Stimulated activated naive CD8-positive, alpha-beta T cell treated with anti-CD3 and anti-CD28 coated beads, Interleukin-15, amount 100 ng/mL, for 72 hours (primary cell): ENCODE data around the gene PLCB4.
A peak's percentile ranks its signal among the peaks of the same experiment; 100 is the strongest.

ENCODE experiments used
- ATAC-seq: fragments of 150-1000 bp; cut with Tn5 transposase; 2 replicates; pipeline ENCODE4 v1.10.0; 2021; ENCODE audit warnings: mild to moderate bottlenecking, moderate library complexity
- DNase-seq, 2 donors: peaks; one replicate each; pipeline ENCODE4 v3.0.0; 2021 to 2022
- H3K27ac Mint-ChIP-seq, 2 donors: one replicate each; pipeline ENCODE4 v1.8.0; 2022; ENCODE audit warnings: mild to moderate bottlenecking in 2 of 2, mixed read lengths in 2 of 2, moderate library complexity in 2 of 2
- H3K27me3 Mint-ChIP-seq: one replicate; pipeline ENCODE4 v1.8.0; 2022; ENCODE audit warnings: mixed read lengths
- H3K4me1 Mint-ChIP-seq: one replicate; pipeline ENCODE4 v1.8.0; 2022; ENCODE audit warnings: mild to moderate bottlenecking, mixed read lengths
- H3K4me3 Mint-ChIP-seq, 2 donors: one replicate each; pipeline ENCODE4 v1.8.0; 2022; ENCODE audit warnings: mild to moderate bottlenecking in 2 of 2, mixed read lengths in 2 of 2, moderate library complexity in 1 of 2
- H3K9me3 Mint-ChIP-seq, 2 donors: one replicate each; pipeline ENCODE4 v1.8.0; 2022; ENCODE audit warnings: mixed read lengths in 2 of 2

PLCB4 gene

GRCh38 chr20:9293145-9293544, 224.3 kb downstream of the PLCB4 start:
- no peak overlapping the region for H3K27ac Mint-ChIP-seq
- ATAC-seq (no peak), DNase-seq (no peak)
- no peak overlapping the region for H3K4me3 Mint-ChIP-seq
- H3K27me3 Mint-ChIP-seq: no peaks in the 10 kb centered on the region
- H3K4me1 Mint-ChIP-seq: no peaks in the 10 kb centered on the region
- peaks cover 4 to 6% of the 10 kb centered on the region in 2 donors for H3K9me3 Mint-ChIP-seq

GRCh38 chr20:9294041-9294440, 225.2 kb downstream of the PLCB4 start:
- no peaks in the 10 kb centered on the region for H3K4me1 Mint-ChIP-seq
- no peak overlapping the region for H3K27ac Mint-ChIP-seq
- ATAC-seq: no peak
- H3K9me3 Mint-ChIP-seq: no peaks in the 10 kb centered on the region
- DNase-seq: no peak
- H3K27me3 Mint-ChIP-seq: no peaks in the 10 kb centered on the region
- H3K4me3 Mint-ChIP-seq: no peak overlapping the region

DNA sequence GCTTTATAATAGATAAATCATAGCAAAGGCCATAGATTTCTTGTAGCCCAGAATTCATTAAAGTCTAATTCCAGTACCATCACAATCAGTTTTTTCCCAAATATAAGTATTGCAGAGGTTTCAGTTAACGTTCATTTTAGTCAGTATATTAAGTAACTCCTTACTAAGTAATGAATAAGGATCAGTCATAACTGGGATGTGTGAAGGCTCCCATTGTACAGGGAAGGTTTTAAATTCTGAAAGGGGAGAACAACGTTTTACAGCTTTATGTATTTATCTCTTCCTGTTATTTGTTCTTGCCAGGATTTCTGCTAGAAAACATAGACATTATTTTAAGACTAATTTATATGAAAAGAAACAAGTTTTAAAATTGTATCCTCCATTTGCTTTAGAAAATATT, 230.0 kb downstream of the PLCB4 start:
- ATAC-seq (no peak), DNase-seq (no peak)
- H3K4me1 Mint-ChIP-seq: no peaks in the 10 kb centered on the region
- H3K27me3 Mint-ChIP-seq: no peaks in the 10 kb centered on the region
- no peak overlapping the region for H3K4me3 Mint-ChIP-seq
- no peak overlapping the region for H3K27ac Mint-ChIP-seq
- no peaks in the 10 kb centered on the region for H3K9me3 Mint-ChIP-seq

- ATAC-seq: no peak
- H3K4me1 Mint-ChIP-seq: no peaks in the 10 kb centered on the region
- H3K27ac Mint-ChIP-seq: no peak overlapping the region
- no peak overlapping the region for H3K4me3 Mint-ChIP-seq
- no peak for DNase-seq
- H3K27me3 Mint-ChIP-seq: no peaks in the 10 kb centered on the region
- H3K9me3 Mint-ChIP-seq: no peaks in the 10 kb centered on the region
Observed at GRCh38 chr20:9300080-9300479, 231.2 kb downstream of the PLCB4 start.

GRCh38 chr20:9300534-9300933, 231.6 kb downstream of the PLCB4 start:
- no peaks in the 10 kb centered on the region for H3K4me1 Mint-ChIP-seq
- H3K27ac Mint-ChIP-seq: no peak overlapping the region
- DNase-seq: no peak
- H3K4me3 Mint-ChIP-seq: no peak overlapping the region
- no peaks in the 10 kb centered on the region for H3K9me3 Mint-ChIP-seq
- ATAC-seq: no peak
- no peaks in the 10 kb centered on the region for H3K27me3 Mint-ChIP-seq

DNA sequence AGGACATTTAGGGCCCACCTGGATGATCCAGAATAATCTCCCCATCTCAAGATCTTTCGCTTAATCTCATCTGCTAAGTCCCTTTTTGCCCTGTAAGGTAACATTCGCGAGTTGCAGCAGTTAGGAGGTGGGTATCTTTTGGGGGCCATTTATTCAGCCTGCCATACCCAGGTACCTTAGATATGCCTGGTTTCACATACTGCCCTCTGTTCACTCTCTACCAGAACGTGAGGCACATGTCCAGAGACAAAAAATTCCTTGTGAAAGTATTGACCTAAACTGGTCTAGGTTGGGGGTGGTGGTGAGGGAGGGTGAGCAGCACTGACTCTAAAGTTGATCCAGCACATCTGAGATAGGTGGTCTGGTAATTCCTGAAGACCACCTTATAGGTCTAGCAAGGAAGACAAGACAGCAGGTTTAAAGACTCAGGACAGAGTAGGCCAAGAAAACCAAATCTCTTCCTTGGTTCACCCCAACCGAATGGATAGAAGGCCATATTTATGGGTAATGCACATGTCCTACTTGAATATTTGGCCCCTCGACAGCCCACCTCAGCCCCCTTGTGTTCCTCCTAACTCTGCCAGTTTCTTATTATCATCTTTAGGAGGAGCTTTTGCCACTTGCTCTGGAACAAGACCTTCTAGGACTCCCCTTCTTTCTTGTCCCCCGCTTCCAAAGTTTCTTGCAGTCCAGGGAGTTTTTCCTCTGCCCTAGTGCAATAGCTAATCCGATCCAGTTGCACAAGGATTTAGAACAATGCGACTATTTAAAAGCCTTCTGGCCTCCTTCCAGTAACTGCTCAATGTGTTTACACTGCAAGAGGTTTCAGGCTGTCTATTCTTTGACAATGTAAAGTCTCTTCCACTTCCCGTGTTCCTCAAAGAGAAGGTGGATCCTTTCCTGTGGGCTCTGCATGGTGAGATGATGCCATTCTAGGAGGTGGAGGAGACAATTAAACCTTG, 232.5 kb downstream of the PLCB4 start:
- H3K27me3 Mint-ChIP-seq: no peaks in the 10 kb centered on the region
- H3K27ac Mint-ChIP-seq: no peak overlapping the region
- no peaks in the 10 kb centered on the region for H3K9me3 Mint-ChIP-seq
- ATAC-seq (no peak), DNase-seq (no peak)
- no peak overlapping the region for H3K4me3 Mint-ChIP-seq
- H3K4me1 Mint-ChIP-seq: no peaks in the 10 kb centered on the region

DNA sequence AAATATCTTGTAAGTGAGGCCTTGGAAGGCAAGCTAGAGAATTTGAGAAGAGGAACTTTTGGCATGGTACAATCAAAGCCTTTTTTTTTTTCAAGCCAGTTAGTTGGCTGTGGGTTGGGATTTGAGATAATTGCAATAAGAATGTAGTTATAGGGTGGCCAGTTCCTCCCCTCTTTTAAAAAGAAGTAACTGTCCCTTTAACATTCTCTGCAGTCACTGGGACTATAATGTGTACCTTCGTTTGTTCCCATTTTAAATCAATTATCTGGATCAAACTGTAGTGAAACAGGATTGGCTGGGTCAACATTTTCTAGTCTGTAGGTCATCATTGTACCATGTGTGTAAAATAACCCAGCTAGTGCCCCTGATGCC, 233.2 kb downstream of the PLCB4 start:
- Mint-ChIP-seq H3K4me1 (no peaks in the 10 kb centered on the region), H3K9me3 (no peaks in the 10 kb centered on the region), H3K27me3 (no peaks in the 10 kb centered on the region), H3K27ac (no peak overlapping the region), H3K4me3 (no peak overlapping the region)
- DNase-seq (no peak), ATAC-seq (no peak)

GRCh38 chr20:9306521-9306920, 237.6 kb downstream of the PLCB4 start:
- Mint-ChIP-seq H3K4me1 (no peaks in the 10 kb centered on the region), H3K27me3 (no peaks in the 10 kb centered on the region), H3K9me3 (no peaks in the 10 kb centered on the region), H3K4me3 (no peak overlapping the region), H3K27ac (no peak overlapping the region)
- ATAC-seq (no peak), DNase-seq (no peak)

GRCh38 chr20:9308056-9308455, 239.2 kb downstream of the PLCB4 start:
- Mint-ChIP-seq H3K9me3 (no peaks in the 10 kb centered on the region), H3K4me3 (no peak overlapping the region), H3K27me3 (no peaks in the 10 kb centered on the region), H3K27ac (no peak overlapping the region), H3K4me1 (no peaks in the 10 kb centered on the region)
- no peak for DNase-seq
- no peak for ATAC-seq

- ATAC-seq: no peak
- no peaks in the 10 kb centered on the region for H3K27me3 Mint-ChIP-seq
- H3K27ac Mint-ChIP-seq: no peak overlapping the region
- no peak overlapping the region for H3K4me3 Mint-ChIP-seq
- H3K9me3 Mint-ChIP-seq: peaks cover 0 to 3% of the 10 kb centered on the region in 2 donors
- H3K4me1 Mint-ChIP-seq: no peaks in the 10 kb centered on the region
- DNase-seq: no peak
Observed at GRCh38 chr20:9311132-9311531, 242.2 kb downstream of the PLCB4 start.

DNA sequence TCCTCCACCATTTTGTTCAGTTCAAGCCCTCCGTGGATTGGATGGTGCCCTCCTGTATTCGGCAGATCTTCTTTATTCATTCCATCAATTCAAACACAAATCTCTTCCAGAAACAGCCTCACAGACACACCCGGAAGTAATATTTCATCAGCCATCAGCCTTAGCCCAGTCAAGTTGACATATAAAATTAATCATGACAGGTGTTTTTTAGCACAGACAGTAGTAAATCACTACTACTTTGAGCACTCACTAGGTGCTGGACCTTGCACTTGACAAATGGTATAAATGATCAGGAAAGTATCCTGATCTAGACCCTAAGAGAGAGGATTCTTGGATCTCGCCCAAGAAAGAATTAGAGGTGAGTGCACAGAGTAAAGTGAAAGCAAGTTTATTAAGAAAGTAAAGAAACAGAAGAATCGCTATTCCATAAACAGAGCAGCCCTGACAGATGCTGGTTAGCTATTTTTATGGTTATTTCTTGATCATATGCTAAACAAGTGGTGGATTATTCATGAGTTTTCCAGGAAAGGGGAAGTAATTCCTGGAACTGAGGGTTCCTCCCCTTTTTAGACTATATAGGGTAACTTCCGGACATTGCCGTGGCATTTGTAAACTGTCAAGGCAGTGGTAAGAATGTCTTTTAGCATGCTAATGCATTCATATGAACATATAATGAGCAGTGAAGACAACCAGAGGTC, 250.9 kb downstream of the PLCB4 start:
- ATAC-seq: no peak
- no peak for DNase-seq
- H3K27ac Mint-ChIP-seq: peak overlapping the region in 1 of 2 donors; percentile 49
- peaks cover 12% of the 10 kb centered on the region for H3K4me1 Mint-ChIP-seq
- H3K9me3 Mint-ChIP-seq: peaks cover 0 to 3% of the 10 kb centered on the region in 2 donors
- no peaks in the 10 kb centered on the region for H3K27me3 Mint-ChIP-seq
- H3K4me3 Mint-ChIP-seq: peak overlapping the region in 1 of 2 donors; percentile 0

GRCh38 chr20:9321007-9321406, 252.1 kb downstream of the PLCB4 start:
- H3K4me1 Mint-ChIP-seq: peaks cover 12% of the 10 kb centered on the region
- H3K4me3 Mint-ChIP-seq: no peak overlapping the region
- no peaks in the 10 kb centered on the region for H3K9me3 Mint-ChIP-seq
- no peak overlapping the region for H3K27ac Mint-ChIP-seq
- no peaks in the 10 kb centered on the region for H3K27me3 Mint-ChIP-seq
- ATAC-seq (no peak), DNase-seq (no peak)

GRCh38 chr20:9322661-9323060, 253.8 kb downstream of the PLCB4 start:
- peaks cover 12% of the 10 kb centered on the region for H3K4me1 Mint-ChIP-seq
- H3K9me3 Mint-ChIP-seq: no peaks in the 10 kb centered on the region
- DNase-seq (no peak), ATAC-seq (no peak)
- no peak overlapping the region for H3K4me3 Mint-ChIP-seq
- H3K27ac Mint-ChIP-seq: no peak overlapping the region
- H3K27me3 Mint-ChIP-seq: no peaks in the 10 kb centered on the region

GRCh38 chr20:9323622-9324021, 254.7 kb downstream of the PLCB4 start:
- H3K4me1 Mint-ChIP-seq: peaks cover 12% of the 10 kb centered on the region
- H3K27me3 Mint-ChIP-seq: no peaks in the 10 kb centered on the region
- H3K4me3 Mint-ChIP-seq: no peak overlapping the region
- DNase-seq: no peak
- no peaks in the 10 kb centered on the region for H3K9me3 Mint-ChIP-seq
- ATAC-seq: no peak
- no peak overlapping the region for H3K27ac Mint-ChIP-seq

DNA sequence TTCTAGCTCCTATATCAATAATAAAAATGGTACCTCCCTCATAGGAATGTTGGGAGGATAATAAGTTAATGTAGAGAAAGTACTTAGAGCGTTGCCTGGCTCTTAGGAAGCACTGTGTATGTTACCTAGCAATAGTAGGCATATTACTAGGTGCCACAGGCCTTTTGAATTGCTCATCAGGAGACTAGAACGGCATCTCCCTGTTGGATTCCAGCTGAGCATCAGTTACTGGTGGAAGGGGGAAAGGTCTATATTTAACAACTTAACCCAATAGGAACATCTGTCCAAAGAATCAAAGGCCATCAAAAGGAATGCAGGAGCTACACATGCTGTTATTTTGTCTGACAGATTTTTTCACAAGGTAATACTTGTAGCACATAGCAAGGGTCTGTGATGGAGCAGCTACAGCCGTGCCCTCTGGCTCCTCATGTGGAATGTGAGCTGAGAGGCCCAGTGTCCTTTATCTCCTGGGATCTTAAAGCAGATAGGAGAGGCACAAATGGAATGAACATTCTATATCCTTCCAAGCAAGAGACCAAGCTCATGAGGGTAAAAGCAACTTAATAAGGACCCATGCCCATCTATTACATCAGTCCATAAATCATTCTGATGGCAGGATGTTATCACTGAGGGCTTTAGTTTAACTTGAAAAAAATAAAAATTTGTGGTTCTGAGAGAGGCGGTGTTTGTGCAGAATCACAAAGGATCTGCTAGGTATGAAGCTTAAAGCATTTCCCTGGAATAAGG, 260.6 kb downstream of the PLCB4 start:
- DNase-seq: no peak
- Mint-ChIP-seq H3K4me1 (no peaks in the 10 kb centered on the region), H3K9me3 (no peaks in the 10 kb centered on the region), H3K4me3 (no peak overlapping the region), H3K27ac (no peak overlapping the region), H3K27me3 (no peaks in the 10 kb centered on the region)
- no peak for ATAC-seq

GRCh38 chr20:9330151-9330550, 261.3 kb downstream of the PLCB4 start:
- H3K4me3 Mint-ChIP-seq: no peak overlapping the region
- no peaks in the 10 kb centered on the region for H3K27me3 Mint-ChIP-seq
- no peaks in the 10 kb centered on the region for H3K4me1 Mint-ChIP-seq
- ATAC-seq (no peak), DNase-seq (no peak)
- no peak overlapping the region for H3K27ac Mint-ChIP-seq
- H3K9me3 Mint-ChIP-seq: no peaks in the 10 kb centered on the region
